Measurements from ENCODE around the gene PTPRJ.
"Not testable (repeated sequence)": the region's sequence is repeated elsewhere in the genome, so short reads cannot be mapped to it uniquely, and the experiment has no call there.

Gene PTPRJ

GRCh38 chr11:48023608-48024007 lies 43.2 kb downstream of the PTPRJ start:
- not testable (repeated sequence) for H3K27ac ChIP-seq (ENCODE audit: insufficient read depth, low read length, poor library complexity, severe bottlenecking); H3K36me3 ChIP-seq (ENCODE audit: control insufficient read depth, insufficient read depth, low read length)
- H3K4me1 ChIP-seq (ENCODE audit: control insufficient read depth, insufficient read depth, low read length, poor library complexity, severe bottlenecking): peaks cover 16% of the 10 kb centered on the region

GRCh38 chr11:48024635-48025071 lies 44.3 kb downstream of the PTPRJ start:
- H3K36me3 ChIP-seq (ENCODE audit: control insufficient read depth, insufficient read depth, low read length): no peaks in the 10 kb centered on the region
- H3K27ac ChIP-seq (ENCODE audit: insufficient read depth, low read length, poor library complexity, severe bottlenecking): no peak overlapping the region
- no peaks in the 10 kb centered on the region for H3K9me3 ChIP-seq (ENCODE audit: control insufficient read depth, low read length)
- DNase-seq: no peak
- H3K4me3 ChIP-seq (ENCODE audit: insufficient read depth, low read depth, low read length, poor library complexity, severe bottlenecking): no peak overlapping the region
- H3K27me3 ChIP-seq (replicated peaks; ENCODE audit: control insufficient read depth, insufficient read depth, low read length, poor library complexity, severe bottlenecking): no peaks in the 10 kb centered on the region
- peaks cover 11% of the 10 kb centered on the region for H3K4me1 ChIP-seq (ENCODE audit: control insufficient read depth, insufficient read depth, low read length, poor library complexity, severe bottlenecking)

More at GRCh38 chr11:48023608-48024007, 43.2 kb downstream of the PTPRJ start:
- H3K27me3 ChIP-seq (replicated peaks; ENCODE audit: control insufficient read depth, insufficient read depth, low read length, poor library complexity, severe bottlenecking); H3K4me3 ChIP-seq (ENCODE audit: insufficient read depth, low read depth, low read length, poor library complexity, severe bottlenecking); DNase-seq; H3K9me3 ChIP-seq (ENCODE audit: control insufficient read depth, low read length): not testable (repeated sequence)

GRCh38 chr11:48025293-48025983 lies 45.1 kb downstream of the PTPRJ start:
- H3K27ac ChIP-seq (ENCODE audit: insufficient read depth, low read length, poor library complexity, severe bottlenecking): no peak overlapping the region
- peaks cover 8% of the 10 kb centered on the region for H3K4me1 ChIP-seq (ENCODE audit: control insufficient read depth, insufficient read depth, low read length, poor library complexity, severe bottlenecking)
- no peak for DNase-seq
- H3K4me3 ChIP-seq (ENCODE audit: insufficient read depth, low read depth, low read length, poor library complexity, severe bottlenecking): no peak overlapping the region
- no peaks in the 10 kb centered on the region for H3K9me3 ChIP-seq (ENCODE audit: control insufficient read depth, low read length)
- no peaks in the 10 kb centered on the region for H3K27me3 ChIP-seq (replicated peaks; ENCODE audit: control insufficient read depth, insufficient read depth, low read length, poor library complexity, severe bottlenecking)
- no peaks in the 10 kb centered on the region for H3K36me3 ChIP-seq (ENCODE audit: control insufficient read depth, insufficient read depth, low read length)

GRCh38 chr11:48025984-48026340 lies 45.6 kb downstream of the PTPRJ start:
- H3K27me3 ChIP-seq (replicated peaks; ENCODE audit: control insufficient read depth, insufficient read depth, low read length, poor library complexity, severe bottlenecking): no peaks in the 10 kb centered on the region
- H3K4me1 ChIP-seq (ENCODE audit: control insufficient read depth, insufficient read depth, low read length, poor library complexity, severe bottlenecking): peaks cover 6% of the 10 kb centered on the region
- H3K27ac ChIP-seq (ENCODE audit: insufficient read depth, low read length, poor library complexity, severe bottlenecking): no peak overlapping the region
- H3K36me3 ChIP-seq (ENCODE audit: control insufficient read depth, insufficient read depth, low read length): no peaks in the 10 kb centered on the region
- no peak for DNase-seq
- H3K4me3 ChIP-seq (ENCODE audit: insufficient read depth, low read depth, low read length, poor library complexity, severe bottlenecking): no peak overlapping the region
- no peaks in the 10 kb centered on the region for H3K9me3 ChIP-seq (ENCODE audit: control insufficient read depth, low read length)

- DNase-seq: no peak
- H3K9me3 ChIP-seq (ENCODE audit: control insufficient read depth, low read length): no peaks in the 10 kb centered on the region
- H3K27me3 ChIP-seq (replicated peaks; ENCODE audit: control insufficient read depth, insufficient read depth, low read length, poor library complexity, severe bottlenecking): no peaks in the 10 kb centered on the region
- no peak overlapping the region for H3K4me3 ChIP-seq (ENCODE audit: insufficient read depth, low read depth, low read length, poor library complexity, severe bottlenecking)
- H3K27ac ChIP-seq (ENCODE audit: insufficient read depth, low read length, poor library complexity, severe bottlenecking): no peak overlapping the region
- H3K4me1 ChIP-seq (ENCODE audit: control insufficient read depth, insufficient read depth, low read length, poor library complexity, severe bottlenecking): peaks cover 6% of the 10 kb centered on the region
- H3K36me3 ChIP-seq (ENCODE audit: control insufficient read depth, insufficient read depth, low read length): no peaks in the 10 kb centered on the region
Observed at GRCh38 chr11:48028914-48029680, 48.7 kb downstream of the PTPRJ start.

- Histone ChIP-seq H3K4me3 (ENCODE audit: insufficient read depth, low read depth, low read length, poor library complexity, severe bottlenecking) (no peak overlapping the region), H3K9me3 (ENCODE audit: control insufficient read depth, low read length) (no peaks in the 10 kb centered on the region), H3K4me1 (ENCODE audit: control insufficient read depth, insufficient read depth, low read length, poor library complexity, severe bottlenecking) (peaks cover 6% of the 10 kb centered on the region), H3K27me3 (replicated peaks; ENCODE audit: control insufficient read depth, insufficient read depth, low read length, poor library complexity, severe bottlenecking) (no peaks in the 10 kb centered on the region), H3K36me3 (ENCODE audit: control insufficient read depth, insufficient read depth, low read length) (no peaks in the 10 kb centered on the region), H3K27ac (ENCODE audit: insufficient read depth, low read length, poor library complexity, severe bottlenecking) (no peak overlapping the region)
- DNase-seq: no peak
Observed at GRCh38 chr11:48029681-48030290, 49.4 kb downstream of the PTPRJ start.

- Histone ChIP-seq H3K4me1 (ENCODE audit: control insufficient read depth, insufficient read depth, low read length, poor library complexity, severe bottlenecking) (peaks cover 16% of the 10 kb centered on the region), H3K4me3 (ENCODE audit: insufficient read depth, low read depth, low read length, poor library complexity, severe bottlenecking) (no peak overlapping the region), H3K27me3 (replicated peaks; ENCODE audit: control insufficient read depth, insufficient read depth, low read length, poor library complexity, severe bottlenecking) (no peaks in the 10 kb centered on the region), H3K9me3 (ENCODE audit: control insufficient read depth, low read length) (no peaks in the 10 kb centered on the region), H3K27ac (ENCODE audit: insufficient read depth, low read length, poor library complexity, severe bottlenecking) (no peak overlapping the region), H3K36me3 (ENCODE audit: control insufficient read depth, insufficient read depth, low read length) (no peaks in the 10 kb centered on the region)
- DNase-seq: no peak
Observed at GRCh38 chr11:48031602-48032001, 51.2 kb downstream of the PTPRJ start.

- peaks cover 16% of the 10 kb centered on the region for H3K4me1 ChIP-seq (ENCODE audit: control insufficient read depth, insufficient read depth, low read length, poor library complexity, severe bottlenecking)
- H3K4me3 ChIP-seq (ENCODE audit: insufficient read depth, low read depth, low read length, poor library complexity, severe bottlenecking): no peak overlapping the region
- H3K9me3 ChIP-seq (ENCODE audit: control insufficient read depth, low read length): no peaks in the 10 kb centered on the region
- H3K27ac ChIP-seq (ENCODE audit: insufficient read depth, low read length, poor library complexity, severe bottlenecking): no peak overlapping the region
- H3K27me3 ChIP-seq (replicated peaks; ENCODE audit: control insufficient read depth, insufficient read depth, low read length, poor library complexity, severe bottlenecking): no peaks in the 10 kb centered on the region
- no peaks in the 10 kb centered on the region for H3K36me3 ChIP-seq (ENCODE audit: control insufficient read depth, insufficient read depth, low read length)
- DNase-seq: no peak
Observed at GRCh38 chr11:48032721-48033120, 52.4 kb downstream of the PTPRJ start.

- DNase-seq: no peak
- Histone ChIP-seq H3K4me3 (ENCODE audit: insufficient read depth, low read depth, low read length, poor library complexity, severe bottlenecking) (no peak overlapping the region), H3K27me3 (replicated peaks; ENCODE audit: control insufficient read depth, insufficient read depth, low read length, poor library complexity, severe bottlenecking) (no peaks in the 10 kb centered on the region), H3K9me3 (ENCODE audit: control insufficient read depth, low read length) (no peaks in the 10 kb centered on the region), H3K4me1 (ENCODE audit: control insufficient read depth, insufficient read depth, low read length, poor library complexity, severe bottlenecking) (peaks cover 14% of the 10 kb centered on the region), H3K36me3 (ENCODE audit: control insufficient read depth, insufficient read depth, low read length) (no peaks in the 10 kb centered on the region), H3K27ac (ENCODE audit: insufficient read depth, low read length, poor library complexity, severe bottlenecking) (no peak overlapping the region)
Observed at GRCh38 chr11:48033918-48034341, 53.6 kb downstream of the PTPRJ start.
